CD4-positive, alpha-beta T cell treated with Interleukin-4 for 4 hours (primary cell): Measurements from ENCODE around the gene CCDC107.

Experiments
- DNase-seq: peaks from one replicate; pipeline ENCODE4 v3.0.0-alpha.2; 2020

CCDC107 gene

GRCh38 chr9:35662437-35662836 is 4.3 kb downstream of the CCDC107 start:
- no peak for DNase-seq

- DNase-seq, result peak; percentile 53
Observed at GRCh38 chr9:35664531-35665470, 6.7 kb downstream of the CCDC107 start, which contains the start of gene ARHGEF39. ARHGEF39 (minus strand) TSS chr9:35665195; CDS start chr9:35665169, 26 bp downstream.

GRCh38 chr9:35665471-35665818 is 7.4 kb downstream of the CCDC107 start:
- DNase-seq, result no peak

GRCh38 chr9:35666045-35666444 is 8.0 kb downstream of the CCDC107 start:
- DNase-seq, result no peak

GRCh38 chr9:35666549-35666948 is 8.5 kb downstream of the CCDC107 start:
- DNase-seq, result no peak

GRCh38 chr9:35667939-35668338 is 9.8 kb downstream of the CCDC107 start:
- DNase-seq, result no peak

GRCh38 chr9:35669331-35670145 is 11.4 kb downstream of the CCDC107 start:
- DNase-seq, result no peak

GRCh38 chr9:35673132-35674024 is 15.3 kb downstream of the CCDC107 start, which contains the start of gene CA9:
CA9 (plus strand) TSS chr9:35673928; CDS start chr9:35673960, 32 bp downstream.
- DNase-seq, result no peak

- DNase-seq, result no peak
Observed at GRCh38 chr9:35674025-35674361, 15.9 kb downstream of the CCDC107 start.

DNA sequence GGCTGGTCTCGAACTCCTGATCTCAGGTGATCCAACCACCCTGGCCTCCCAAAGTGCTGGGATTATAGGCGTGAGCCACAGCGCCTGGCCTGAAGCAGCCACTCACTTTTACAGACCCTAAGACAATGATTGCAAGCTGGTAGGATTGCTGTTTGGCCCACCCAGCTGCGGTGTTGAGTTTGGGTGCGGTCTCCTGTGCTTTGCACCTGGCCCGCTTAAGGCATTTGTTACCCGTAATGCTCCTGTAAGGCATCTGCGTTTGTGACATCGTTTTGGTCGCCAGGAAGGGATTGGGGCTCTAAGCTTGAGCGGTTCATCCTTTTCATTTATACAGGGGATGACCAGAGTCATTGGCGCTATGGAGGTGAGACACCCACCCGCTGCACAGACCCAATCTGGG is 17.1 kb downstream of the CCDC107 start:
- no peak for DNase-seq

GRCh38 chr9:35675732-35676392 is 17.8 kb downstream of the CCDC107 start:
- no peak for DNase-seq

GRCh38 chr9:35679091-35679490 is 21.0 kb downstream of the CCDC107 start:
- DNase-seq, result no peak

DNA sequence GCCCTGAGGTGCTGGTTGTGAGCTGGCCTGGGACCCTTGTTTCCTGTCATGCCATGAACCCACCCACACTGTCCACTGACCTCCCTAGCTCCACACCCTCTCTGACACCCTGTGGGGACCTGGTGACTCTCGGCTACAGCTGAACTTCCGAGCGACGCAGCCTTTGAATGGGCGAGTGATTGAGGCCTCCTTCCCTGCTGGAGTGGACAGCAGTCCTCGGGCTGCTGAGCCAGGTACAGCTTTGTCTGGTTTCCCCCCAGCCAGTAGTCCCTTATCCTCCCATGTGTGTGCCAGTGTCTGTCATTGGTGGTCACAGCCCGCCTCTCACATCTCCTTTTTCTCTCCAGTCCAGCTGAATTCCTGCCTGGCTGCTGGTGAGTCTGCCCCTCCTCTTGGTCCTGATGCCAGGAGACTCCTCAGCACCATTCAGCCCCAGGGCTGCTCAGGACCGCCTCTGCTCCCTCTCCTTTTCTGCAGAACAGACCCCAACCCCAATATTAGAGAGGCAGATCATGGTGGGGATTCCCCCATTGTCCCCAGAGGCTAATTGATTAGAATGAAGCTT is 21.8 kb downstream of the CCDC107 start:
- DNase-seq, result no peak

DNA sequence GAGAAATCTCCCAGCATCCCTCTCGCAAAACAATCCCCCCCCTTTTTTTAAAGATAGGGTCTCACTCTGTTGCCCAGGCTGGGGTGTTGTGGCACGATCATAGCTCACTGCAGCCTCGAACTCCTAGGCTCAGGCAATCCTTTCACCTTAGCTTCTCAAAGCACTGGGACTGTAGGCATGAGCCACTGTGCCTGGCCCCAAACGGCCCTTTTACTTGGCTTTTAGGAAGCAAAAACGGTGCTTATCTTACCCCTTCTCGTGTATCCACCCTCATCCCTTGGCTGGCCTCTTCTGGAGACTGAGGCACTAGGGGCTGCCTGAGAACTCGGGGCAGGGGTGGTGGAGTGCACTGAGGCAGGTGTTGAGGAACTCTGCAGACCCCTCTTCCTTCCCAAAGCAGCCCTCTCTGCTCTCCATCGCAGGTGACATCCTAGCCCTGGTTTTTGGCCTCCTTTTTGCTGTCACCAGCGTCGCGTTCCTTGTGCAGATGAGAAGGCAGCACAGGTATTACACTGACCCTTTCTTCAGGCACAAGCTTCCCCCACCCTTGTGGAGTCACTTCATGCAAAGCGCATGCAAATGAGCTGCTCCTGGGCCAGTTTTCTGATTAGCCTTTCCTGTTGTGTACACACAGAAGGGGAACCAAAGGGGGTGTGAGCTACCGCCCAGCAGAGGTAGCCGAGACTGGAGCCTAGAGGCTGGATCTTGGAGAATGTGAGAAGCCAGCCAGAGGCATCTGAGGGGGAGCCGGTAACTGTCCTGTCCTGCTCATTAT is 22.4 kb downstream of the CCDC107 start:
- no peak for DNase-seq

DNA sequence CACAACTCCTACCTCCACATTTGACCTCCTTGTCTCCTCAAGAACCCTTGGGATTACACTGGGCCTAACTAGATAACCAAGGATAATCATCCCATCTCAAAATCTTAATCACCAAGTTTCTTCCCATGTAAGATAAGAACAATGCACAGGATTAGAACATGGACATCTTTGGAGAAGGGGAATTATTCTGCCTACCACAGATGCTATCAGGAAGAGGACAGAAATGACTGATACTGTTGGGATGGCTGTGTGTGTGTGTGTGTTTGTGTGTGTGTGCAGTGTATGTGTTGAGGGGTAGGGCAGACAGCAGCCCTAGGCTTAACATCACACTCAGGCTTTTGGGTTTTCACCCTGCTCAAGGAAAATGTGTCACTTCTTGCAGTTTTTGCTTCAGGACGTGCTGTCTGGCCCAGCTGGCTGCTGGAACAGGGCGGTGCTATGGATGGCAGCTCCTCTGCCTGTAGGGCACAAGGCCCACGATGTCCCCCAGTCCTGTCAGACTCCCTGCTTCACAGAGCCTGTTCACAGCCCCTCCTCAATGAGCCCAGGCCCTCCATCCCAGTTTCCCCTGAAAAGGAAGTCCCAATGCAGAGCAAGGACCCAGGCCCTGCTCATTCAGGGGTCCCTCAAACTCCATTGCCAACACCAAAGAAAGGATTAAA is 23.4 kb downstream of the CCDC107 start:
- DNase-seq, result no peak

- no peak for DNase-seq
Observed at GRCh38 chr9:35682051-35682450, 24.0 kb downstream of the CCDC107 start.

GRCh38 chr9:35682520-35683315 is 24.6 kb downstream of the CCDC107 start:
- no peak for DNase-seq

DNA sequence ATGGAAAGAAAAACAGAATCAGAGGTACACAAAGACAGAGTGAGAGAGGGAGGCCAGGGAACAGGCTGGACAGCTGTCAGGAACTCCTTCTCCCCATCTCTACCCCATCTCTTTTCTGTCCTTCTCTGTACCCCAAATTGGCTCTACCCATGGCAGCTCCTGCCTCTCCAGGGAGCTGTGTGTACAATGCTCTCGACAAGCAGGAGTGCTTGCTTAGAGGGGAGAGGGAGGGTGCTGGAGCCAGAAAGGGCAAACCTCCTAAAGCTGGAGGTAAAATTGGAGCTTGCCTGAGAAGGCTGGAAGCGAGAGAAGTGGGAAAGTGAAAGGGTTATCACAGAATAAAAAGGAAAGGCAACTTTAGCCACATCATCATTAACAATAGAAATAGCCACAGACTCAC is 25.2 kb downstream of the CCDC107 start:
- no peak for DNase-seq

- DNase-seq, result no peak
Observed at GRCh38 chr9:35684921-35685320, 26.8 kb downstream of the CCDC107 start.

- no peak for DNase-seq
Observed at GRCh38 chr9:35685506-35685905, 27.4 kb downstream of the CCDC107 start.
